ENCODE measurements around the gene KDM4B. TPM values are rescaled to one million over a fixed set of nuclear protein-coding genes. Genes with fewer than 3 reads are reported as not detected.

The KDM4B gene
- total RNA-seq, 1 experiment from 2014 or later, result 43.7 TPM

- DNase-seq, result no peak
- H3K27me3 ChIP-seq (ENCODE audit: insufficient read depth, low read length), result no peaks in the 10 kb centered on the region
- no peak overlapping the region for H2BK5ac ChIP-seq (ENCODE audit: insufficient read length, low read length)
- H3K4me3 Mint-ChIP-seq, result no peak overlapping the region
- no peak overlapping the region for H3K23ac ChIP-seq (ENCODE audit: insufficient read length, low read depth, low read length)
- H3K23me2 ChIP-seq (ENCODE audit: insufficient read length, low read depth, low read length, poor library complexity, severe bottlenecking), result no peaks in the 10 kb centered on the region
- H3K27ac Mint-ChIP-seq, result peak overlapping the region in 1 of 3 experiments; percentile 92; a peak in 2 of 7 replicates
- H4K5ac ChIP-seq (ENCODE audit: insufficient read length, low read depth, low read length), result no peak overlapping the region
- WGBS (ENCODE audit: extremely low coverage, insufficient read length, low lambda C conversion rate), result no CpG with 5 or more reads among the region's 19 CpGs
- H3K4me2 ChIP-seq (ENCODE audit: insufficient read depth, insufficient read length, low read length), result no peak overlapping the region
- H4K91ac ChIP-seq (ENCODE audit: insufficient read length, low read depth, low read length), result no peak overlapping the region
- H2BK120ac ChIP-seq (ENCODE audit: low read depth, low read length, poor library complexity, severe bottlenecking), result no peak overlapping the region
- no peak overlapping the region for H3K4ac ChIP-seq (ENCODE audit: low read depth, low read length)
- H3K9me3 ChIP-seq (ENCODE audit: control insufficient read depth, low read depth, low read length), result no peaks in the 10 kb centered on the region
- H3K79me1 ChIP-seq (ENCODE audit: insufficient read depth, low read depth, low read length, poor library complexity, severe bottlenecking), result peaks cover 4% of the 10 kb centered on the region
- H3K79me2 ChIP-seq (ENCODE audit: insufficient read depth, low read length), result peaks cover 9% of the 10 kb centered on the region; the same call in 1 of the 2 replicates
- no peak for TF ChIP-seq CTCF (conservative IDR thresholded peaks at IDR 0.05)
- H3K9ac ChIP-seq (ENCODE audit: extremely low read depth, insufficient read length, low read length), result no peak overlapping the region
- no peak overlapping the region for H3K14ac ChIP-seq (ENCODE audit: insufficient read depth, low read length)
- no peak overlapping the region for H2BK20ac ChIP-seq (ENCODE audit: low read depth, low read length, poor library complexity, severe bottlenecking)
- no peak overlapping the region for H3K27ac ChIP-seq (ENCODE audit: insufficient read length, low read depth, low read length)
- H2BK15ac ChIP-seq (ENCODE audit: low read depth, low read length), result no peak overlapping the region
- no peak overlapping the region for H2AK5ac ChIP-seq (ENCODE audit: insufficient read length, low read length)
- H3K18ac ChIP-seq (ENCODE audit: insufficient read length, low read depth, low read length), result no peak overlapping the region
- H3K4me1 Mint-ChIP-seq, result peaks cover 45 to 62% of the 10 kb centered on the region in 2 experiments
- no peak overlapping the region for H3K56ac ChIP-seq (ENCODE audit: insufficient read length, low read depth, low read length)
- H3K4me1 ChIP-seq (ENCODE audit: insufficient read depth, low read length), result peaks cover 2% of the 10 kb centered on the region; the same call in 1 of the 2 replicates
- no peak overlapping the region for H2BK12ac ChIP-seq (ENCODE audit: insufficient read length, low read depth, low read length)
- H3K9me3 Mint-ChIP-seq, result no peaks in the 10 kb centered on the region
- no peaks in the 10 kb centered on the region for H3K27me3 Mint-ChIP-seq (ENCODE audit: low read depth)
- H4K20me1 ChIP-seq (ENCODE audit: control insufficient read depth, insufficient read depth, insufficient read length), result no peaks in the 10 kb centered on the region
- no peak overlapping the region for H2AFZ ChIP-seq (ENCODE audit: low read length)
- H4K8ac ChIP-seq (replicated peaks; ENCODE audit: insufficient read length, low read depth, low read length), result no peak overlapping the region
- H3T11ph ChIP-seq (ENCODE audit: low read length), result no peak overlapping the region
- no peaks in the 10 kb centered on the region for H3K36me3 Mint-ChIP-seq (ENCODE audit: insufficient read depth in 1 of 3, low read depth in 3 of 3)
Measured at GRCh38 chr19:4986471-4986891, 17.6 kb downstream of the KDM4B start.
